HCEC 1CT (cell line): ENCODE data around the gene CCDC71L.

Source experiments
- DNase-seq: peaks from one replicate; pipeline ENCODE4 v3.0.0-alpha.2; 2017

The CCDC71L gene

GRCh38 chr7:106623315-106623660 is 37.7 kb downstream of the CCDC71L start:
- DNase-seq, result no peak

GRCh38 chr7:106622654-106623314 is 38.2 kb downstream of the CCDC71L start:
- DNase-seq, result no peak

DNA sequence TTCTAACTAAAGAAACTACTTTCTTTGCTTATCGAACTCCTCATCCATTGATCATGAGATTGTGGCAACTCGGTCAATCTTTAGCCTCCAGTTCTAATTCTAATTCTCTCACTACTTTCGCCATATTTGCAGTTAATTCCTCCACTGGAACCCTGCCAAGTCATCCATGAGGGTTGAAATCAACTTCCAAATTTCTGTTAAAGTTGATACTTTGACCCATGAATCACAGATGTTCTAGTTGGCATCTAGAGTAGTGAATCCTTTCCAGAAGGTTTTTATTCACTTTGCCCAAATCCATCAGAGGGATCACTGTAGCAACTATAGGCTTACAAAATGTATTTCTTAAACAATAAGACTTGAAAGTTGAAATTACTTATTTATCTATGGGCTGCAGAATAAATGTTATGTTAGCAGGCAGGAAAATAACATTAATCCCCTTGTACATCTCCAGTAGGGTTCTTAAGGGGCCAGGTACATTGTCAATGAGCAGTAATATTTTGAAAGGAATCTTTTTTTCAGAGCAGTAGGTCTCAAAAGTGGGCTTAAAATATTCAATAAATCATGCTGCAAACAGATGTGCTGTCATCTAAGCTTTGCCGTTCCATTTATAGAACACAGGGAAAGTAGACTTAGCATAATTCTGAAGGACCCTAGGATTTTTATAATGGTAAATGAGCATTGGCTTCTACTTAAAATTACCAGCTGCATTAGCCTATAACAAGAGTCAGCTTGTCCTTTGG is 39.4 kb downstream of the CCDC71L start:
- DNase-seq, result no peak

GRCh38 chr7:106620676-106621075 is 40.3 kb downstream of the CCDC71L start:
- peak; percentile 23 for DNase-seq

DNA sequence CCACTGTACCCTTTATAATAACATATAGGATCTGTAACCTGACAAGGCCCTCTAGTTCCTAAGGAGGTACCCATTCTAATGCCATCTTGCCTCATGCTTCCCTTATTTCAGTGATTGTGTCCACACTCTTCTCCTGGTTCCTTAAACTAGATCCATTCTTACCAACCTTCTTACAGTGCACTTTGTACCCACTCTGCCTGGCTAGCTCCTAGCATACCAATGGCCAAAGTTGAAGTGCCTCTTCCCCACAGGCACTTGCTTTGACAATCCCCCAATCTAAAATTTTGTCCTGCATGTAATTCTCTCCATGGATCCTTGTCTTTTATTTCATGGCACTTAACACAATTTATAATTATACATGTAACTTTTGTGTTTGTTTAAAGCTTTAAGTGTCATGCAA is 40.9 kb downstream of the CCDC71L start:
- no peak for DNase-seq

DNA sequence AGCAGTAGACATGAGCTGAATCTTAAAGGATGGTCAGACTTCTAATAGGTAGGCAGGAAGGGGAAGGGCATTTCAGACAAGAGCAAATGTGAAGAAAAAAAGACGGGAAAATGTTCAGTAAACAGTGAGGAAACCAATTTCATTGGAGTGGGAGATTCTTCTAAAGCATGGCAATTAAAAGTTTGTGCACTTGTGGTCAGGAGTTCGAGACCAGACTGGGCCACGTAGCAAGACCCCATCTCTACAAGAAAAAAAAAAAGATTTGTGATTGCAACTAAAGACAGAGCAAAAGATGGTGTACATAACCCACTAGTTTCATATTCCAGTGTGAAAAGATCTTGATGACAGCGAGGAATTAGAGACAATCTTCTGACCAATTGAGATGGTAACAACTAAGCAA is 41.7 kb downstream of the CCDC71L start:
- no peak for DNase-seq

- peak; percentile 39 for DNase-seq
Observed at GRCh38 chr7:106618480-106618879, 42.5 kb downstream of the CCDC71L start.

GRCh38 chr7:106617860-106618259 is 43.1 kb downstream of the CCDC71L start:
- no peak for DNase-seq

GRCh38 chr7:106616708-106617051 is 44.3 kb downstream of the CCDC71L start:
- DNase-seq, result peak; percentile 44

DNA sequence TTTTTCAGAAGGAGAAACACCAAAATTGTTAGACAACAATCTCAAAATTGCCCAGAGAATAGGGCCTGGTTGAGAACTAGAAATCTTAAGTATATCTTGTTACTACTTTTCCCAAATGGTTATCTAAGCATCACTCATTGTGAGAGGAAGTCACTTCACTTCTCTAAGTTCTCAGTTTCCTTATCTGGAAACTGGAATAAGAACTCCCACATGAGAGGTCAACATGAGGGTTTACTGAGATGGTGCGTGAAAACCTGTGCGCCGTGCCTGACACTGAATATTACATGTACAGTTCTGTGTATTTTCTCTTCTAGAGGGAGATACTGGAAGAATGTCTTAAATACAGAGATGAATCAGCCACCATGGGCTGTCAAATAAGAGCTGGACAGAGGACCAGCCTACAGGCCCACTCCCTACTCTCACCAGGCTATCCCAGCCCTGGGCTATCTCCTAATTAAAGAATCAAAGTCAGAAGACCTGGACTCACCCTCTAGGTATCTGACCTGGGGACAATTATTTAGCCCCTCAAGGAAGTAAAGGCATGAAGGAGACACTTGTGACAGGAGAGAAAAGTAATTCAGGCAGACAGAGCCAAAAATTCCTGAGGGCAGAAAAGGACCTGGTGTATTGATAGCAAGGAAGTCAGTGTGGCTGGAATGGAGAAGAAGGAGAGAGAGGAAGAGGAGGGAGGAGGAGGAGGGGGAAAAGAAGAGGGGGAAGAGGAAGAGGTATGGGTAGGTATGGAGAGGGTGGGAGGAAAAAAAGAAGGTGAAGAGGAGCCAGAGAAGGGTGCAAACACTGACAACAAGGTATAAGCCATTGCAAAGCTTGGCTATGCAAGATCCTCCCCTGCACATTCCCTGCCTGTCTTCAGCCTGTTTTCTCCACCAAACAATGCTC is 44.9 kb downstream of the CCDC71L start:
- no peak for DNase-seq

GRCh38 chr7:106614751-106615150 is 46.2 kb downstream of the CCDC71L start:
- DNase-seq, result no peak

DNA sequence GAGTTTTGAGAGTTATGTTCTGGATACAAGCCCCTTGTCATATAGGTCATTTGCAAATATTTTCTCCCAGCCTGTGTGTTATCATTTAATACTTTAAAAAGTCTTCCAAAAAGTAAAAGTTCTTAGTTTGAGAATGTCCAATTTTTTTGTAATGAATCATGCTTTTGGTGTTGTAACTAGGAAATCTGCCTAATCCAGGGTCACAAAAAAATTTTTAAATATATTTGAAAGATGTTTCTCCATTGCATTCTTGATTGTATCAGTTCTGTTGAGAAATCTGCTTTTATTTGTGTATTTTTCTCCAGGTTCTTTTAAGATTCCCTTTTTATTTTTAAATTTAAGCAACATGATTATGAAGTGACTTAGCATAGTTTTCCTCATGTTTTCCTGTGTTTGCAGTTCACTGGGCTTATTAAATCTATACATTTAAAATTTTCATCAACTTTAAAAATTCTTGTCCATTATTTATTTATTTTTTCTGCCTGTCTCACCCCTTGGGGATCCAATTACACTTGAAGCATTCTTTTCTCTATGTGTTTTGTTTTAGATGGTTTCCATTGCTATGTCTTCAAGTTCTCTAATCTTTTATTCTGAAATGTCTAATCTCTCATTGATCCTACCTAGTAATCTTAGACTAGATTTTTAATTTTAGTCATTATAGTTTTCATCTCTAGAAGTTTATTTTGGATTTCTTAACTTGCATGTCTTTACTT is 47.0 kb downstream of the CCDC71L start:
- DNase-seq, result peak; percentile 70

DNA sequence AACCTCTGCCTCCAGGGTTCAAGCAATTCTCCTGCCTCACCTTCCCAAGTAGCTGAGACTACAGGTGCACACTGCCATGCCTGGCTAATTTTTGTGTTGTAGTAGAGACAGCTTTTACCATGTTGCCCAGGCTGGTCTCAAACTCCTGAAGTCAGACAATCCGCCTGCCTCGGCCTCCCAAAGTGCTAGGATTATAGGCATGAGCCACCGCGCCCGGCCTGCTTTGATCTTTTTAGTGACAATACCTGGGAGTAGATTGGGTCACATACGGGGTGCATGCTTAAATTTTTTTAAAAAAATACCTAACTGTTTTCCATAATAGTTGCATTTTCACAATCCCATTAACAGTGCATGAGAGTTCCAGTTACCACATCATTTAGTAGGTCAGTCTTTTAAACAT is 47.7 kb downstream of the CCDC71L start:
- DNase-seq, result no peak

- no peak for DNase-seq
Observed at GRCh38 chr7:106612432-106612831, 48.5 kb downstream of the CCDC71L start.

GRCh38 chr7:106611911-106612310 is 49.0 kb downstream of the CCDC71L start:
- DNase-seq, result peak; percentile 35

DNA sequence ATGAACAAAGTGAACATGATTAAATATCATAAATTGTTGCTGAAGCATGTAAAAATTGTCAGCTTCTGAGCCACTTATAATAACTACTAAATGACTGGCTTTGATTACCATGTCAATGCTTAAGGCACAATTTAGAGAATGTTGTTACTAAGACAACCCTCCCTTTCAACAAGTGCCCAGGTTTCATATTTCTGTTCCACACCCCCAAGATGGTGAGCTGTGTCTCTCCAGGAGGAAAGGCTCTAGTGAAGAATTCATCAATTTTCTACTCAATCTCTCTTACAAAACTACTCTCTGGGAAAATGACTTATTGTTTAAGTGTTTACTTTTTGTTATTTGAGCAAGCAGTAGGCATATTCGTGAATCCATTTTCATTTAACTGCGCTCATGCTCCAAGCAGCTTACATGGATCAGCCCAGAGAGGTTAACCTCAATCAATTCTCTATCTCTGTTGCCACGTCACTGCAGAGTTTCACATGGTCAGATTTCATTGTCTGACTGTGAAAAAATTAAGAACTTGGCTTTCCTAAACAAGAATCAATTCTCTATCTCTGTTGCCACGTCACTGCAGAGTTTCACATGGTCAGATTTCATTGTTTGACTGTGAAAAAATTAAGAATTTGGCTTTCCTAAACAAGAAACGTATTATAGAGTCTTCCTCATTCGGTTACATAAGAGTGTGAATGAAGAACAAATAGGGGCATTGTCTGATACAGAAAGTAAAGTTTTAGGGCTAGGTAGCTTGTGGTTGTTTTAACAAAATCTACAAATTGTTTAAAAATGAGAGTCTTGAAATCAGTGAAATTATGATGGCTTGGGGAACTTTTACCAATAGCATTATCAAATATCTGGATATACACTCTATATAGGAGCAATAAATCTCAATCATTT is 49.7 kb downstream of the CCDC71L start:
- peak; percentile 27 for DNase-seq

DNA sequence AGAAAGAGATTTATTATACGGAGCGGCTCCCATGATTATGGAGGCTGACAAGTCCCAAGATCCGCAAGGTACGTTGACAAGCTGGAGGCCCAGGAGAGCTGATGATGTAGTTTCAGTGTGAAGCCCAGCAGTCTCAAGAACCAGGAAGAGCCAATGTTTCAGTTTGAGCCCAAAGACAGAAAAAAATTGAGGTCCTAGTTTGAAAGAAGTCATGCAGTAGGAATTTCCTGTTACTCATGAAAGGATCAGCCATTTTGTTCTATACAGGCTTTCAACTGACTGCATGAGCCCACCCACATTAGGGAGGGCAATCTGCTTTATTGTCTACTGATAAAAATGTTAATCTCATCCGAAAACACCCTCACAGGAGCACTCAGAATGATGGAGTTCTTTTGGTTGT is 51.5 kb downstream of the CCDC71L start:
- DNase-seq, result peak; percentile 92

GRCh38 chr7:106608661-106609060 is 52.3 kb downstream of the CCDC71L start:
- DNase-seq, result no peak
